ENCODE results near the gene STAT1. TPM values are rescaled to one million over a fixed set of nuclear protein-coding genes. Genes with fewer than 3 reads are reported as not detected.

The STAT1 gene
- total RNA-seq, 6 donors from 2014 or later = 69.3 to 120 (median 83.1) TPM

DNA sequence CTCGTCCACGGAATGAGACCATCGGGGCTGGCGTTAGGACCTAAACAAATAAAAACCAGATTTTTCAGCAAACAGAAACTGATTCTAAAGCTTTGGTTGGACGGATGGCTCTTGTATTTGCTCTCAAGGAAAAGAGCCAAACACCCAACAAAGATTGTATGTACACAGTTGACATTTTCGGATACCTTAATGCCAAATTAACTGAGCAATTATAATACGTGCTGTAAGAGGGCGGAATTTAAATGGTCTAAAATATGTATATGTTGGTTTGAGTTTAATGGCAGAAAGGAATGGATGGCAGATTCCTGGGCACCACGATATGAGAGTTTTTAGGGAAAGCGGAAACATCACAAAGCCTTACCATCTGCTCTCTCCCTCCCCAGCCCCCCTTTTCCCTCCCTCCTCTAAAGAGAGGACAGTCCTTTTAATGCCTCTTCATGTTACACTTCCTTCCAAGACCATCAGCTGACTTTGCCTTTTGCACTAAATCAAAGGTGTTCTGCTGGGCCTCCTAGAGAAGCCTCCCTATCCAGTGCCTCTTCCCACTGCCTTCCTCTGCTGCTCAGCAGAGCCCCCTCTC lies 33.3 kb downstream of the STAT1 start:
- H3K27ac ChIP-seq = peak overlapping the region; percentile 33 to 79 (median 66)
- WGBS, 2 donors = 57 to 69% methylated on average over 10 of the region's 10 CpGs
- no peak for ATAC-seq (ENCODE audit: low FRiP score in 2 of 2)
- no peaks in the 10 kb centered on the region for H3K27me3 ChIP-seq
- no peaks in the 10 kb centered on the region for H3K9me3 ChIP-seq
- no peak for TF ChIP-seq EP300 (IDR thresholded peaks at IDR 0.05)
- TF ChIP-seq POLR2A (IDR thresholded peaks at IDR 0.05) = no peak
- no peak for TF ChIP-seq POLR2AphosphoS5 (IDR thresholded peaks at IDR 0.05)
- TF ChIP-seq, protein P1, sequence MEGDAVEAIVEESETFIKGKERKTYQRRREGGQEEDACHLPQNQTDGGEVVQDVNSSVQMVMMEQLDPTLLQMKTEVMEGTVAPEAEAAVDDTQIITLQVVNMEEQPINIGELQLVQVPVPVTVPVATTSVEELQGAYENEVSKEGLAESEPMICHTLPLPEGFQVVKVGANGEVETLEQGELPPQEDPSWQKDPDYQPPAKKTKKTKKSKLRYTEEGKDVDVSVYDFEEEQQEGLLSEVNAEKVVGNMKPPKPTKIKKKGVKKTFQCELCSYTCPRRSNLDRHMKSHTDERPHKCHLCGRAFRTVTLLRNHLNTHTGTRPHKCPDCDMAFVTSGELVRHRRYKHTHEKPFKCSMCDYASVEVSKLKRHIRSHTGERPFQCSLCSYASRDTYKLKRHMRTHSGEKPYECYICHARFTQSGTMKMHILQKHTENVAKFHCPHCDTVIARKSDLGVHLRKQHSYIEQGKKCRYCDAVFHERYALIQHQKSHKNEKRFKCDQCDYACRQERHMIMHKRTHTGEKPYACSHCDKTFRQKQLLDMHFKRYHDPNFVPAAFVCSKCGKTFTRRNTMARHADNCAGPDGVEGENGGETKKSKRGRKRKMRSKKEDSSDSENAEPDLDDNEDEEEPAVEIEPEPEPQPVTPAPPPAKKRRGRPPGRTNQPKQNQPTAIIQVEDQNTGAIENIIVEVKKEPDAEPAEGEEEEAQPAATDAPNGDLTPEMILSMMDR (IDR thresholded peaks at IDR 0.05) = no peak
- peak overlapping the region in 1 of 4 donors; percentile 30 for H3K4me3 ChIP-seq
- peaks cover 61 to 98% (median 78%) of the 10 kb centered on the region in 4 donors for H3K36me3 ChIP-seq
- DNase-seq = no peak
- peaks cover 15 to 27% (median 18%) of the 10 kb centered on the region in 4 donors for H3K4me1 ChIP-seq

DNA sequence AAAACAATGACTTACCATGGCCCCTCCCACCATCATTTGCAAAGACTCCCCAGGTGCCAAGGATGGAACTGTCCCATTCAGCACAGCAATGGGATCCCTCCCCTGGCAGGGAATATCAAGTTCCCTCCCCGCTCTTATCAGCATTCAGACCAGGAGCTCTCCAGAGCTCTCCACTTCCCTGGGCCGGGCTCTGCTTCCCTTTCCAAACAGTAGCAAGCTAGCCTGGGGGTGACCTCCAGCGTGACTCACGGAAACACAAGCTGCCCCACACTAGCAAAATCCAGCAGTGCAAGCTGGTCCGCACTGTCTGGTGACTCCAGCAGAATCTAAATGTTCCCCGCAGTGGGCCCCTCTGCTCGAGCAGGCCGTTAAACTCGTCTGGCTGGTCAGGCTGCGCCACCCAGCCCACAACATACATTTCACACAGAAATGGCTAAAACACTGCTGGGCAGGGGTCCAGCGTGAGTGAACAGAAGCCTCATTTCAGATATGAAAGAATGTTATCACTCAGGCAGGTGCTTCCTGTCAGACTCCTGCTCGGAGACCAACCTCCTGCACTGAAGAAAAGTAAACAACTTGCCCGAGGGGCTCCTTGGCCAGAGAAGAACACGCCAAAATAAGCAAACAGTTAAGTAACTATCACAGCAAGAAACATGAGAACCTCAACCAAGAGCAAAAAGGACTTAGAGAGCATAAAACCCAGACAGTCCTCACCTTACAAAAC lies 33.9 kb downstream of the STAT1 start:
- peak; percentile 62 to 93 for ATAC-seq (ENCODE audit: low FRiP score in 2 of 2)
- WGBS, 2 donors = 19 to 30% methylated on average over 7 to 13 of the region's 14 CpGs
- H3K36me3 ChIP-seq = peaks cover 61 to 98% (median 77%) of the 10 kb centered on the region in 4 donors
- no peaks in the 10 kb centered on the region for H3K9me3 ChIP-seq
- peaks cover 15 to 27% (median 19%) of the 10 kb centered on the region in 4 donors for H3K4me1 ChIP-seq
- TF ChIP-seq POLR2A (IDR thresholded peaks at IDR 0.05) = no peak
- peak; percentile 41 to 61 for TF ChIP-seq POLR2AphosphoS5 (IDR thresholded peaks at IDR 0.05)
- H3K27ac ChIP-seq = peak overlapping the region; percentile 33 to 79 (median 66)
- peak overlapping the region in 1 of 4 donors; percentile 30 for H3K4me3 ChIP-seq
- peak in 1 of 2 donors; percentile 91 for DNase-seq
- H3K27me3 ChIP-seq = no peaks in the 10 kb centered on the region

DNA sequence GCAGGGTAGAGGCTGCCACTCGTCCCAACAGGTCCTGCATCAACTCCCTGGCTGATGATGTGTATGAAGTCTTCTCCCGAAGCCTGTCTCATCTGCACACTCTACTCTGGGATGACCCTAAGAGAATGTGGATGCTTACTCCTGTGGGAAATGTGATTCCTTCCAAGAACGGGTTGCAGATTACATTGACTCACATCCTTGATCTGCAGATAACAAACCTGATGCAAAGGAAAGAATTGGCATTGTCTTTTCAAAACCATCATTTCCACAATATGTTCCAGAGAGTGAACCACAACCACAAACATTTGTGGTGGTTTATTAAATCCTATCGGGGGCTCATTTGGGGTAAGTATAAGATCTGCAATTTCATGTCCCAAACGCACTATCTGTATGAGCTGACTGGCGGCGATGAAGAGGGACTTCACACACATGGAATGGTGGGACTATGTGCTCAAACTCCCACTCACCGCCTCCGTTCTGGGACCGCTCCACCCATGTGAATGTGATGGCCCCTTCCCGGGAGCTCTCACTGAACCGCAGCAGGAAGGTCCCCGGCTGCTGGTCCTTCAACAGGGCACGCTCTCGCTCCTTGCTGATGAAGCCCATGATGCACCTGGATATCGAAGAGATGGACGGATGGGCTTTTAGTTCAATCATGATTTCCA lies 35.5 kb downstream of the STAT1 start:
- 86 to 92% methylated on average over 17 of the region's 17 CpGs for WGBS, 2 donors
- Histone ChIP-seq H3K9me3 (no peaks in the 10 kb centered on the region), H3K27me3 (no peaks in the 10 kb centered on the region), H3K4me1 (peaks cover 16 to 35% (median 26%) of the 10 kb centered on the region in 4 donors), H3K27ac (peak overlapping the region in 1 of 4 donors; percentile 49), H3K36me3 (peaks cover 58 to 98% (median 76%) of the 10 kb centered on the region in 4 donors), H3K4me3 (no peak overlapping the region)
- TF ChIP-seq EP300 (IDR thresholded peaks at IDR 0.05) (peak in 1 of 4 donors; percentile 12), POLR2AphosphoS5 (IDR thresholded peaks at IDR 0.05) (peak; percentile 10 to 30), POLR2A (IDR thresholded peaks at IDR 0.05) (no peak)
- TF ChIP-seq, protein P1 (IDR thresholded peaks at IDR 0.05) = no peak
- ATAC-seq (ENCODE audit: low FRiP score in 2 of 2) (peak in 1 of 2 donors; percentile 61), DNase-seq (no peak)

DNA sequence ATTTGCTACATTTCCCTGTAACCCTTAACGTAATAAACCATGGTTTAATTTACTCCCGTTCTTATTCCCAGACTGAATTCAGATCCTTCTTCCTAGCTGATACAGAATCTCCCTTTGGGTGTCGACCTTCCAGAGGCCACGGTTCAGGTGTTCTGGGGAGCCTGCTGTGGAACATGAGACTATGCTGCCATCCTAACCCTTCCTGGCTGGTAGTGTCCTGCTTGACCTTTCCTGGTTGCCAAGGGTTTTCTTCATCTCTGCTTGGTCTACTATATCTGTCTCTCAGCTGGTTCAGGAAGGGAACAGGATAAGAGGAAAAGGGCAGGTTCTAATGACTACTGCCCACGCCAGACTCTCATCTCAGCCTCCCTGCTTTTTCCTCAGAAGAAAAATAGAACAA lies 36.5 kb downstream of the STAT1 start:
- ATAC-seq (ENCODE audit: low FRiP score in 2 of 2) (no peak), DNase-seq (no peak)
- H3K9me3 ChIP-seq = no peaks in the 10 kb centered on the region
- 86 to 91% methylated on average over 5 of the region's 5 CpGs for WGBS, 2 donors
- peaks cover 22 to 42% (median 32%) of the 10 kb centered on the region in 4 donors for H3K4me1 ChIP-seq
- peak overlapping the region in 1 of 4 donors; percentile 37 for H3K27ac ChIP-seq
- H3K4me3 ChIP-seq = no peak overlapping the region
- H3K27me3 ChIP-seq = no peaks in the 10 kb centered on the region
- H3K36me3 ChIP-seq = peaks cover 49 to 97% (median 73%) of the 10 kb centered on the region in 4 donors
- no peak for TF ChIP-seq POLR2A (IDR thresholded peaks at IDR 0.05)
- no peak for TF ChIP-seq POLR2AphosphoS5 (IDR thresholded peaks at IDR 0.05)
- no peak for TF ChIP-seq EP300 (IDR thresholded peaks at IDR 0.05)
- TF ChIP-seq, protein P1 (IDR thresholded peaks at IDR 0.05) = no peak

DNA sequence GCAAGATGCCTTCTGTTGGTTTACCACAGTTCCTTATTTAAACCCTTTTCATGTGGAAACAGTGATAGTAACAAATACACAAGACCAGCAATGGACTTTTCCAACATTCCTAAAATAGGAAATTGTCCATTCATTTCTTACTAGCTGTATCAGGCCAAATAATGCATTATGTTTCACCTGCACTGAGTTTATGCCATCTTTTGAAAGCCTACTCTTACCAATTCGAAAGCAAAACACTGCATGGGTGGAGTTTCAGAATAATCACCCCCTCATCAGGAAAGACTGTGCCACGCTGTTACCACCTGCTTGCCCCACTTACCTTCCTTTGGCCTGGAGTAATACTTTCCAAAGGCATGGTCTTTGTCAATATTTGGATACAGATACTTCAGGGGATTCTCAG lies 37.5 kb downstream of the STAT1 start:
- H3K36me3 ChIP-seq = peaks cover 41 to 96% (median 69%) of the 10 kb centered on the region in 4 donors

More for the DNA sequence above, 37.5 kb downstream of the STAT1 start:
- Histone ChIP-seq H3K27me3 (no peaks in the 10 kb centered on the region), H3K27ac (peak overlapping the region in 1 of 4 donors; percentile 64), H3K9me3 (no peaks in the 10 kb centered on the region), H3K4me1 (peaks cover 22 to 46% (median 37%) of the 10 kb centered on the region in 4 donors), H3K4me3 (no peak overlapping the region)
- WGBS, 2 donors = 88 to 94% methylated on average over 2 of the region's 2 CpGs
- TF ChIP-seq, protein P1 (IDR thresholded peaks at IDR 0.05) = no peak
- TF ChIP-seq EP300 (IDR thresholded peaks at IDR 0.05) (no peak), POLR2A (IDR thresholded peaks at IDR 0.05) (no peak), POLR2AphosphoS5 (IDR thresholded peaks at IDR 0.05) (no peak)
- ATAC-seq (ENCODE audit: low FRiP score in 2 of 2) (peak in 1 of 2 donors; percentile 28), DNase-seq (no peak)
